Body of pancreas (tissue), 4 donors: ENCODE data around the gene GREB1. TPM values are rescaled to one million over a fixed set of nuclear protein-coding genes. Genes with fewer than 3 reads are reported as not detected.

Experiments
- ATAC-seq: fragments of 150-250 bp; one replicate; pipeline ENCODE4 v1.9.1; 2016
- DNase-seq, 4 donors: peaks; one replicate each; pipeline ENCODE4 v3.0.0-alpha.2; 2019
- H3K27ac ChIP-seq, 4 donors: fragments of 200-600 bp; sonication (generic); 1 replicate in 3 of 4; 2 replicates in 1 of 4; pipeline versions ENCODE4 v1.5.1 to v1.6.1; 2016 to 2019; ENCODE audit warnings: mild to moderate bottlenecking in 1 of 4, mixed read lengths in 1 of 4, moderate library complexity in 1 of 4
- H3K27me3 ChIP-seq, 2 donors: fragments of 200-600 bp; sonication (generic); one replicate each; pipeline ENCODE4 v1.6.0; 2016; ENCODE audit warnings: mild to moderate bottlenecking in 1 of 2
- H3K36me3 ChIP-seq, 2 donors: fragments of 200-600 bp; sonication (generic); replicated peaks in 1 of 2; 2 replicates each; pipeline ENCODE4 v1.5.1; 2016; ENCODE audit warnings: low read depth in 2 of 2; ENCODE audit not compliant: insufficient read depth in 1 of 2
- H3K4me1 ChIP-seq: fragments of 200-600 bp; sonication (generic); one replicate; pipeline ENCODE4 v1.6.0; 2016
- H3K4me3 ChIP-seq, 2 donors: fragments of 200-600 bp; sonication (generic); 1 replicate in 1 of 2; 2 replicates in 1 of 2; pipeline ENCODE4 v1.5.1; 2016 to 2019
- H3K9me3 ChIP-seq, 3 donors: fragments of 200-600 bp; sonication (generic); 1 replicate in 2 of 3; 2 replicates in 1 of 3; pipeline ENCODE4 v1.5.1; 2016
- POLR2A ChIP-seq, 3 donors: fragments of 450-650 bp; IDR thresholded peaks; one replicate each; pipeline ENCODE4 v1.6.1; 2016; ENCODE audit warnings: antibody characterized with exemption in 3 of 3, mild to moderate bottlenecking in 2 of 3
- WGBS, 2 donors: methylation state at CpG; one replicate each; pipeline ENCODE4 v1.1.5; 2017; 5-methylcytosine and 5-hydroxymethylcytosine counted together
- intact Hi-C: fragments of 100-400 bp; cut with DNase I; formaldehyde crosslinking; loops from one replicate; pipeline ENCODE4 v1.15.1; 2023
- microRNA-seq, 2 donors: library from miRNA; unstranded; fragments of <30 nt; microRNA quantifications; one replicate each; pipeline ENCODE4, GENCODE V29; 2016; ENCODE audit warnings: borderline number of aligned reads in 2 of 2, borderline replicate concordance in 2 of 2
- small RNA-seq: library from RNA; depleted of rRNA; stranded (forward); fragments of <200 nt; gene quantifications from one replicate; pipeline ENCODE3, GENCODE V24; 2016
- total RNA-seq, 2 donors: library from RNA; depleted of rRNA; stranded (reverse); fragments of >200 nt; gene quantifications; one replicate each; pipeline ENCODE4 v1.1.0, GENCODE V29; 2016
- TF ChIP-seq, protein P1 (sequence below), 7 experiments: fragments of 450-650 bp in 4 of 7; fragments of 200-600 bp in 3 of 7; sonication (generic) in 3 of 7; IDR thresholded peaks; one replicate each; pipeline ENCODE4 v1.5.1; 2016 to 2019; ENCODE audit warnings: antibody characterized with exemption in 7 of 7

GREB1 gene
- total RNA-seq, 2 donors from 2014 or later = 10.4 to 19.8 TPM

DNA sequence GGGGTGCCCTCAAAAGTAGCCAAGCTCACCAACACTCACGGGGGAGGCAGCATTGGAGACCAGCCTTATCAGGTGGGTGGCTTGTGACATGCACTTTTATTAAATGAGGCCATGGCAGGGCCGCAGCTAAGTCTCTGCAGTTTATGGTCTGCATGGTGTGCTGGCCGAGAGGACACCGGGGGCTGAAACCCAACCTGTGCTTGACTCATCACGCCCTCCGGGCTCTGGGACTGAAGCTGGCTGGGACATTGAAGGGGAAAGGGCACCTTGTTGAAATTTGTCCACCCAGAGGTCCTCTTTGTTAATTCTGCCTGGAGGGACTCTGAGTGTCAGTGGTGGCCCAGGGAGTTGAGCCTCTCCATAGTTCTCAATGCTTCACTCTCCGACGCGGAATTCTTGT is 153.9 kb downstream of the GREB1 start:
- no peak for ATAC-seq
- DNase-seq = peak in 1 of 4 donors; percentile 7
- intact Hi-C loops = loop anchor here (5.0 kb wide), 1 partner anchor 90 kb away; no protein-coding TSS in a partner anchor
- no peak overlapping the region for H3K4me3 ChIP-seq
- TF ChIP-seq, protein P1, sequence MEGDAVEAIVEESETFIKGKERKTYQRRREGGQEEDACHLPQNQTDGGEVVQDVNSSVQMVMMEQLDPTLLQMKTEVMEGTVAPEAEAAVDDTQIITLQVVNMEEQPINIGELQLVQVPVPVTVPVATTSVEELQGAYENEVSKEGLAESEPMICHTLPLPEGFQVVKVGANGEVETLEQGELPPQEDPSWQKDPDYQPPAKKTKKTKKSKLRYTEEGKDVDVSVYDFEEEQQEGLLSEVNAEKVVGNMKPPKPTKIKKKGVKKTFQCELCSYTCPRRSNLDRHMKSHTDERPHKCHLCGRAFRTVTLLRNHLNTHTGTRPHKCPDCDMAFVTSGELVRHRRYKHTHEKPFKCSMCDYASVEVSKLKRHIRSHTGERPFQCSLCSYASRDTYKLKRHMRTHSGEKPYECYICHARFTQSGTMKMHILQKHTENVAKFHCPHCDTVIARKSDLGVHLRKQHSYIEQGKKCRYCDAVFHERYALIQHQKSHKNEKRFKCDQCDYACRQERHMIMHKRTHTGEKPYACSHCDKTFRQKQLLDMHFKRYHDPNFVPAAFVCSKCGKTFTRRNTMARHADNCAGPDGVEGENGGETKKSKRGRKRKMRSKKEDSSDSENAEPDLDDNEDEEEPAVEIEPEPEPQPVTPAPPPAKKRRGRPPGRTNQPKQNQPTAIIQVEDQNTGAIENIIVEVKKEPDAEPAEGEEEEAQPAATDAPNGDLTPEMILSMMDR (IDR thresholded peaks at IDR 0.05) = no peak
- TF ChIP-seq POLR2A (IDR thresholded peaks at IDR 0.05) = no peak
- H3K4me1 ChIP-seq = peaks cover 24% of the 10 kb centered on the region
- H3K27me3 ChIP-seq = no peaks in the 10 kb centered on the region
- H3K9me3 ChIP-seq = no peaks in the 10 kb centered on the region
- no peaks in the 10 kb centered on the region for H3K36me3 ChIP-seq
- H3K27ac ChIP-seq = peak overlapping the region in 2 of 4 donors; percentile 69 to 76
- 51 to 75% methylated on average over 4 to 9 of the region's 9 CpGs for whole genome bisulfite sequencing, 2 donors

DNA sequence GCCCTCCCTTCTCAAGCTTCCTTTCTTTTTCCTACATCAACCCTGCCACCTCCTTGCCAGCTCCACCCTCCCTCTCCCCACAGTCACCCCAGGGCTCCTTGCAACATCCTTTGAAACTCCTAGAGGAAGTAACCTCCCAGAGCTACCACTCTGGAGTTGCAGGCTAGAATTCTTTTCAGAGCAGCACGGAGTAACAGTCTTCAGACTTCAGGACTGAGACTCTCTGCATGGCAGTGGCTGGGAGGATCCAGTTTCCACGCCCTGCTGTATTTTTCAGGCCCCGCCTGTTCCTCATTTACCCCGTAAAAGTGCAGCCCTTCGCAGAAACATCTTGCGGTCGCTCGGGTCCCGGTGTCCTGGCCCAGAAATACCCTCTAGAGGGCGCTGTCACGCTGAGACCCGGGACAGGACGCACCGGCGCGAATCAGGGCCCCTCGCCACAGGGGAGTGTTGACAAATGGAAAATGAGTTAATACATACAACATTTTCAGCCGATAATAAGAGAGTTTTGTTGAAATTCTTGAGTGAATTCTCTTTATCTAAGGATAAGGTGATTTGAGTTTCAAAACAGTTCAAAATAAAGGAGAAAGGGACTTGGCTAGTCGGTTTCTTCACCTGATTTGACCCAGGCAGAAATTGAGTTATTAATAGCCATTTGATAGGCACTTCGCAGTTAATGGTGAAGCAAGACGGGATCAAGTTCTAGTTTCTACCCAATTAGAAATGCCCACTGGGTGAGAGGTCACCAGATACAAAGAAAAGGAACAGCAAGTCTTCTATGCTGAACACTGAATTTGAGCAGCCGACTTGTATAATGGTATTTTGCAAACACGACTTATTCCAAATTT is 154.6 kb downstream of the GREB1 start:
- TF ChIP-seq, protein P1 (IDR thresholded peaks at IDR 0.05) = peak; percentile 45 to 88 (median 84)
- TF ChIP-seq POLR2A (IDR thresholded peaks at IDR 0.05) = no peak
- intact Hi-C loops = loop anchor here (5.0 kb wide), 1 partner anchor 89 kb away; no protein-coding TSS in a partner anchor
- WGBS, 2 donors = 3 to 5% methylated on average over 23 of the region's 23 CpGs
- peak; percentile 76 for ATAC-seq
- DNase-seq = peak; percentile 77 to 89 (median 82)
- H3K4me1 ChIP-seq = peaks cover 28% of the 10 kb centered on the region
- H3K36me3 ChIP-seq = no peaks in the 10 kb centered on the region
- peak overlapping the region; percentile 29 to 76 (median 64) for H3K27ac ChIP-seq
- H3K27me3 ChIP-seq = no peaks in the 10 kb centered on the region
- no peak overlapping the region for H3K4me3 ChIP-seq
- no peaks in the 10 kb centered on the region for H3K9me3 ChIP-seq

DNA sequence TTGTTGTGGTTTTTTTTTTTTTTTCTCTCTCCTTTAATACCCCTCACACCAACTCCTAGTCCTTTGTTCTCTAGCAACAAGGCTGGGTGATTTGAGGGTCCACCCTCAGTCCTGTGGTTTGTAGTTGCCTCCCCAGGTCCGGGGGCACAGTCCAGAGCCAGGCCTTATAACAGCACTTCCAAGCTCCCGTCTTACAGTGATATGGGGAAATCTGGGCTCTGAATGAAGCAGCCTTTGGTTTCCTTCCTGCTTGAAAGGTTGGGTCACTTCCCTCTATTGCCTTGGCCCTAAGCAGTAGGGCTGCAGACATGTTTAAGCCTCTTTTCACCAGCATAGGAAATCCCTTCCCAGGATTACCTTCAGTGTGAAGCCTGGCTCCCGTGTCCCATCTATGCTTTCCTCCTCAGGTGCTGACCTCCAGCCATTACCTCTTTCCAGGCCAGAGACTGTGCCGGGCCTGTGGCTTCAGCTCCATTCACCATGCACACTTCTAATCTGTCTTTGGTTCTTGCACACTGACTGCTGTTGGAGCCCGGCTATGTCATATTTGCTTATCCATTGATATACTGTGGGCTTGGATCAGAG is 157.3 kb downstream of the GREB1 start:
- Histone ChIP-seq H3K4me1 (peaks cover 29% of the 10 kb centered on the region), H3K4me3 (no peak overlapping the region), H3K27me3 (no peaks in the 10 kb centered on the region), H3K36me3 (no peaks in the 10 kb centered on the region), H3K9me3 (no peaks in the 10 kb centered on the region), H3K27ac (no peak overlapping the region)
- WGBS, 2 donors = 70 to 76% methylated on average over 5 of the region's 5 CpGs
- DNase-seq = peak in 1 of 4 donors; percentile 4
- intact Hi-C loops = no loop called here
- TF ChIP-seq, protein P1 (IDR thresholded peaks at IDR 0.05) = no peak
- no peak for TF ChIP-seq POLR2A (IDR thresholded peaks at IDR 0.05)
- ATAC-seq = no peak

Small RNA genes lying within 50 kb of the gene (microRNA-seq; reads per million reads assigned to microRNA genes)
- 0 reads per million in 2 donors for gene MIR4429

Small RNA genes lying within 50 kb of the gene (small RNA-seq; reads per million reads assigned to genes)
- gene MIR4429 (not detected), gene RN7SL674P (not detected), gene RNA5SP84 (0.14 reads per million), gene RNU2-13P (not detected)

Other genes starting within 250 kb of the GREB1 start
- gene ROCK2, start 189.4 kb upstream of the GREB1 start, total RNA-seq = 10 to 100 TPM; 24.4 to 32.3 TPM
- 10 to 100 TPM in 1 of 2 donors, 1 to 10 TPM in 1; 9.2 to 13.2 TPM for gene E2F6, start 67.9 kb upstream of the GREB1 start, total RNA-seq
- not detected for gene NTSR2, start 136.2 kb downstream of the GREB1 start, total RNA-seq
- 10 to 100 TPM; 15.0 to 47.5 TPM for gene LPIN1, start 212.6 kb downstream of the GREB1 start, total RNA-seq